ENCODE data around the gene ERBIN. TPM values are rescaled to one million over a fixed set of nuclear protein-coding genes. Genes with fewer than 3 reads are reported as not detected.
"Not testable (repeated sequence)": the region's sequence is repeated elsewhere in the genome, so short reads cannot be mapped to it uniquely, and the experiment has no call there.

Gene ERBIN
- polyA plus RNA-seq, 3 donors = 25.2 to 43.3 (median 28.6) TPM

DNA sequence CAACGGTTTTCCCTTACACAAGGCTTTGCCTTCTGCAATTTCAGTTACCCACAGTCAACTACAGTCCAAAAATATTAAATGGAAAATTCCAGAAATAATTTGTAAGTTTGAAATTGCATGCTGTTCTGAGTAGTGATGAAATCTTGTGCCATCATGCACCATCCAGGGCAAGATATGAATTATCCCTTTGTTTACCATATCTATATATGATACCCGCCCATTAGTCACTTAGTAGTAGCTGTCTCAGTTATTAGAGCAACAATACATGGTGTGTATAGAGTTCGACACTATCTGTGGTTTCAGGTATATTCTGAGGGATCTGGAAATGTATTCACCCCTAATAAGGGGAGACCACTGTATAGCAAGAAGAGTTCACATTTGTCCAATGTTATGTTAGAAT is 29.4 kb downstream of the ERBIN start:
- H3K9ac ChIP-seq (ENCODE audit: insufficient read depth, low read length, poor library complexity, severe bottlenecking) = no peak overlapping the region

DNA sequence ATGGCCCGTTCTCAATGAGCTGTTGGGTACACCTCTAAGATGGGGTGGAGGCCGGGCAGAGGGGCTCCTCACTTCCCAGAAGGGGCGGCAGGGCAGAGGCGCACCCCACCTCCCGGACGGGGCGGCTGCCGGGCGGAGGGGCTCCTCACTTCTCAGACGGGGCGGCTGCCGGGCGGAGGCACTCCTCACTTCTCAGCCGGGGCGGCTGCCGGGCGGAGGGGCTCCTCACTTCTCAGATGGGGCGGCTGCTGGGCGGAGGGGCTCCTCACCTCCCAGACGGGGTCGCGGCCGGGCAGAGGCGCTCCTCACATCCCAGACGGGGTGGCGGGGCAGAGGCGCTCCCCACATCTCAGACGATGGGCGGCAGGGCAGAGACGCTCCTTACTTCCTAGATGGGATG is 31.3 kb downstream of the ERBIN start:
- peaks cover 96% of the 10 kb centered on the region for H4K20me1 ChIP-seq (ENCODE audit: insufficient read depth, low read length)
- H3K4me1 ChIP-seq (ENCODE audit: control insufficient read depth in 1 of 2, insufficient read depth in 2 of 2, low read length in 2 of 2); H3K27me3 Mint-ChIP-seq (ENCODE audit: low read depth in 3 of 3); H3K36me3 ChIP-seq (replicated peaks in 1 of 2; ENCODE audit: control insufficient read depth in 1 of 2, insufficient read depth in 2 of 2, low read length in 2 of 2); H3K4me3 ChIP-seq (replicated peaks in 1 of 3; ENCODE audit: low read depth in 2 of 3, low read length in 3 of 3); H3K4me2 ChIP-seq (replicated peaks; ENCODE audit: extremely low read depth, low read length, poor library complexity, severe bottlenecking); H3K27me3 ChIP-seq (ENCODE audit: control insufficient read depth in 2 of 2, insufficient read depth in 2 of 2, low read length in 2 of 2); H3K27ac ChIP-seq (ENCODE audit: low read depth in 1 of 2, low read length in 2 of 2); H3K9me3 Mint-ChIP-seq; H2AFZ ChIP-seq (ENCODE audit: insufficient read depth, low read depth, low read length, poor library complexity, severe bottlenecking); DNase-seq; intact Hi-C loops (cut with micrococcal nuclease); H3K4me3 Mint-ChIP-seq; H3K9me3 ChIP-seq (replicated peaks in 1 of 2; ENCODE audit: control insufficient read depth in 1 of 2, insufficient read depth in 1 of 2, low read length in 2 of 2); H3K9ac ChIP-seq (ENCODE audit: insufficient read depth, low read length, poor library complexity, severe bottlenecking): not testable (repeated sequence)
- peaks cover 94% of the 10 kb centered on the region for H3K79me2 ChIP-seq (ENCODE audit: insufficient read depth, low read length)
- Mint-ChIP-seq H3K27ac (peak overlapping the region in 1 of 7 donors; percentile 21), H3K36me3 (peaks cover 11 to 14% of the 10 kb centered on the region in 2 donors), H3K4me1 (peaks cover 18% of the 10 kb centered on the region)
- WGBS (ENCODE audit: insufficient coverage) = 99% methylated on average over 12 of the region's 30 CpGs

More for the DNA sequence above, 29.4 kb downstream of the ERBIN start:
- H3K27ac Mint-ChIP-seq = peak overlapping the region in 1 of 7 donors; percentile 51
- intact Hi-C loops (cut with micrococcal nuclease) = no loop called here
- Histone ChIP-seq H3K4me2 (replicated peaks; ENCODE audit: extremely low read depth, low read length, poor library complexity, severe bottlenecking) (no peak overlapping the region), H2AFZ (ENCODE audit: insufficient read depth, low read depth, low read length, poor library complexity, severe bottlenecking) (no peak overlapping the region), H4K20me1 (ENCODE audit: insufficient read depth, low read length) (peaks cover 96% of the 10 kb centered on the region), H3K4me1 (ENCODE audit: control insufficient read depth in 1 of 2, insufficient read depth in 2 of 2, low read length in 2 of 2) (no peaks in the 10 kb centered on the region), H3K79me2 (ENCODE audit: insufficient read depth, low read length) (peaks cover 94% of the 10 kb centered on the region), H3K4me3 (replicated peaks in 1 of 3; ENCODE audit: low read depth in 2 of 3, low read length in 3 of 3) (no peak overlapping the region), H3K27me3 (ENCODE audit: control insufficient read depth in 2 of 2, insufficient read depth in 2 of 2, low read length in 2 of 2) (no peaks in the 10 kb centered on the region), H3K27ac (ENCODE audit: low read depth in 1 of 2, low read length in 2 of 2) (peak overlapping the region in 1 of 2 donors; percentile 1), H3K36me3 (replicated peaks in 1 of 2; ENCODE audit: control insufficient read depth in 1 of 2, insufficient read depth in 2 of 2, low read length in 2 of 2) (peaks cover 3 to 7% of the 10 kb centered on the region in 2 donors), H3K9me3 (replicated peaks in 1 of 2; ENCODE audit: control insufficient read depth in 1 of 2, insufficient read depth in 1 of 2, low read length in 2 of 2) (no peaks in the 10 kb centered on the region)
- no peak overlapping the region for H3K4me3 Mint-ChIP-seq
- WGBS (ENCODE audit: insufficient coverage) = no CpG with 5 or more reads among the region's 3 CpGs
- no peak for DNase-seq
- H3K27me3 Mint-ChIP-seq (ENCODE audit: low read depth in 3 of 3) = peaks cover 0 to 2% (median 2%) of the 10 kb centered on the region in 3 donors
- TF ChIP-seq, protein P1, sequence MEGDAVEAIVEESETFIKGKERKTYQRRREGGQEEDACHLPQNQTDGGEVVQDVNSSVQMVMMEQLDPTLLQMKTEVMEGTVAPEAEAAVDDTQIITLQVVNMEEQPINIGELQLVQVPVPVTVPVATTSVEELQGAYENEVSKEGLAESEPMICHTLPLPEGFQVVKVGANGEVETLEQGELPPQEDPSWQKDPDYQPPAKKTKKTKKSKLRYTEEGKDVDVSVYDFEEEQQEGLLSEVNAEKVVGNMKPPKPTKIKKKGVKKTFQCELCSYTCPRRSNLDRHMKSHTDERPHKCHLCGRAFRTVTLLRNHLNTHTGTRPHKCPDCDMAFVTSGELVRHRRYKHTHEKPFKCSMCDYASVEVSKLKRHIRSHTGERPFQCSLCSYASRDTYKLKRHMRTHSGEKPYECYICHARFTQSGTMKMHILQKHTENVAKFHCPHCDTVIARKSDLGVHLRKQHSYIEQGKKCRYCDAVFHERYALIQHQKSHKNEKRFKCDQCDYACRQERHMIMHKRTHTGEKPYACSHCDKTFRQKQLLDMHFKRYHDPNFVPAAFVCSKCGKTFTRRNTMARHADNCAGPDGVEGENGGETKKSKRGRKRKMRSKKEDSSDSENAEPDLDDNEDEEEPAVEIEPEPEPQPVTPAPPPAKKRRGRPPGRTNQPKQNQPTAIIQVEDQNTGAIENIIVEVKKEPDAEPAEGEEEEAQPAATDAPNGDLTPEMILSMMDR (IDR thresholded peaks at IDR 0.05) = no peak
- H3K36me3 Mint-ChIP-seq = peaks cover 10 to 11% of the 10 kb centered on the region in 2 donors
- H3K9me3 Mint-ChIP-seq = peaks cover 0 to 4% (median 0%) of the 10 kb centered on the region in 7 donors
- H3K4me1 Mint-ChIP-seq = peaks cover 14% of the 10 kb centered on the region
